HepG2 (cell line): ENCODE data around the gene PADI6. TPM values are rescaled to one million over a fixed set of nuclear protein-coding genes. Genes with fewer than 3 reads are reported as not detected.

ENCODE experiments used
- HOXA3 ChIP-seq: sonication (generic); formaldehyde crosslinking; IDR thresholded peaks from 2 replicates; pipeline ENCODE4 v1.5.0; 2020; ENCODE audit warnings: missing genetic modification reagents
- IRF9 ChIP-seq: sonication (generic); formaldehyde crosslinking; IDR thresholded peaks from 2 replicates; pipeline ENCODE4 v1.8.0; 2022; ENCODE audit warnings: missing genetic modification reagents, mild to moderate bottlenecking, borderline replicate concordance
- RBFOX2 ChIP-seq: fragments of 200-400 bp; formaldehyde crosslinking; IDR thresholded peaks from 2 replicates; pipeline ENCODE4 v1.6.1; 2017; ENCODE audit warnings: low read depth, mild to moderate bottlenecking, low read length
- RXRA ChIP-seq: sonication (generic); formaldehyde crosslinking; IDR thresholded peaks from 2 replicates; pipeline ENCODE4 v1.5.1; 2020; ENCODE audit warnings: missing genetic modification reagents
- ZBTB4 ChIP-seq: sonication (generic); formaldehyde crosslinking; IDR thresholded peaks from 2 replicates; pipeline ENCODE4 v1.4.0; 2020; ENCODE audit warnings: missing genetic modification reagents, mild to moderate bottlenecking, borderline replicate concordance
- ZFP91 ChIP-seq: sonication (generic); formaldehyde crosslinking; IDR thresholded peaks from 2 replicates; pipeline ENCODE4 v1.9.0; 2022; ENCODE audit warnings: missing genetic modification reagents, mild to moderate bottlenecking, borderline replicate concordance
- ZHX1 ChIP-seq: sonication (generic); formaldehyde crosslinking; IDR thresholded peaks from 2 replicates; pipeline ENCODE4 v1.8.1; 2022; ENCODE audit warnings: low read depth, mild to moderate bottlenecking, missing genetic modification reagents
- ZNF574 ChIP-seq: sonication (generic); formaldehyde crosslinking; IDR thresholded peaks from 2 replicates; pipeline ENCODE4 v1.4.0; 2020; ENCODE audit warnings: missing genetic modification reagents
- ZNF687 ChIP-seq: sonication (generic); formaldehyde crosslinking; IDR thresholded peaks from 2 replicates; pipeline ENCODE4 v1.5.1; 2020; ENCODE audit warnings: mild to moderate bottlenecking, missing genetic modification reagents, moderate library complexity
- ZNF768 ChIP-seq: sonication (generic); formaldehyde crosslinking; IDR thresholded peaks from 2 replicates; pipeline ENCODE4 v1.4.0; 2020; ENCODE audit warnings: missing genetic modification reagents
- polyA plus RNA-seq, 8 experiments: library from polyadenylated mRNA; depleted of rRNA in 3 of 8; stranded (reverse) in 7 of 8; unstranded in 1 of 8; fragments of >200 nt; fragmentation: Illumina TruSeq in 4 of 8; extraction: Trizol in 4 of 8; gene quantifications; 2 replicates each; pipeline versions ENCODE4 v1.2.1 to v1.2.3, GENCODE V29; 2011 to 2016; ENCODE audit warnings: low read depth in 4 of 8, missing spikeins in 1 of 8, mixed read lengths in 1 of 8; ENCODE audit not compliant: insufficient read depth in 1 of 8
- total RNA-seq, 5 experiments: library from RNA; depleted of rRNA; stranded (reverse); fragments of >200 nt; fragmentation: Illumina TruSeq; extraction: Trizol; gene quantifications; 2 replicates each; pipeline ENCODE4 v1.2.3, GENCODE V29; 2016; ENCODE audit warnings: low read depth in 1 of 5

The PADI6 gene
- total and polyA plus RNA-seq, 2 of the 13 experiments (the other 11 are each of a cell fraction or from before 2014, with no cell fraction given) = not detected

GRCh38 chr1:17419626-17420328, 47.8 kb downstream of the PADI6 start (continued):
- TF ChIP-seq ZNF687 (peak; percentile 49), ZHX1 (CRISPR knock-in tag) (0 out of 2 replicates have a peak, but pooled peaks have one; percentile 36), ZNF768 (CRISPR knock-in tag) (0 out of 2 replicates have a peak, but pooled peaks have one; percentile 32), ZFP91 (CRISPR knock-in tag) (0 out of 2 replicates have a peak, but pooled peaks have one; percentile 20), RBFOX2 (peak; percentile 42; the same call in 1 of the 2 replicates), RXRA (CRISPR knock-in tag) (0 out of 2 replicates have a peak, but pooled peaks have one; percentile 40), IRF9 (CRISPR knock-in tag) (0 out of 2 replicates have a peak, but pooled peaks have one; percentile 25), HOXA3 (peak; percentile 68), ZNF574 (peak; percentile 44; the same call in 1 of the 2 replicates), ZBTB4 (peak; percentile 73; the same call in 1 of the 2 replicates)
